ENCODE measurements around the gene C9orf72. TPM values are rescaled to one million over a fixed set of nuclear protein-coding genes. Genes with fewer than 3 reads are reported as not detected.

The C9orf72 gene
- total and polyA plus RNA-seq, 9 donors = 13.4 to 100 (median 23.8) TPM

GRCh38 chr9:27549196-27549755 is 24.0 kb downstream of the C9orf72 start:
- 29 to 42% (median 32%) methylated on average over 4 of the region's 4 CpGs for WGBS, 3 donors
- H3K4me1 ChIP-seq (ENCODE audit: insufficient read depth) = peaks cover 2% of the 10 kb centered on the region
- no peaks in the 10 kb centered on the region for H3K27me3 ChIP-seq
- H3K9me3 ChIP-seq = no peaks in the 10 kb centered on the region
- no peaks in the 10 kb centered on the region for H3K36me3 ChIP-seq
- H3K27ac ChIP-seq = peak overlapping the region in 1 of 2 donors; percentile 36
- no peak for DNase-seq
- intact Hi-C loops (cut with DNase I) = loop anchor here in 2 of 4 donors (2.0 to 5.0 kb wide), 2 partner anchors 216 to 217 kb away; no protein-coding TSS in a partner anchor
- TF ChIP-seq EP300 (IDR thresholded peaks at IDR 0.05) = no peak
- no peak for TF ChIP-seq POLR2A (IDR thresholded peaks at IDR 0.05)
- TF ChIP-seq CTCF (IDR thresholded peaks at IDR 0.05) = no peak
- no peak overlapping the region for H3K4me3 ChIP-seq

GRCh38 chr9:27548055-27548741 is 25.1 kb downstream of the C9orf72 start:
- H3K36me3 ChIP-seq = no peaks in the 10 kb centered on the region
- H3K27ac ChIP-seq = peak overlapping the region in 1 of 2 donors; percentile 36
- no peaks in the 10 kb centered on the region for H3K9me3 ChIP-seq
- H3K4me1 ChIP-seq (ENCODE audit: insufficient read depth) = peaks cover 2% of the 10 kb centered on the region
- no peak overlapping the region for H3K4me3 ChIP-seq
- 9 to 15% (median 10%) methylated on average over 10 of the region's 10 CpGs for WGBS, 3 donors
- H3K27me3 ChIP-seq = no peaks in the 10 kb centered on the region
- DNase-seq = no peak
- peak in 2 of 3 donors; percentile 52 to 68 for TF ChIP-seq CTCF (IDR thresholded peaks at IDR 0.05)
- TF ChIP-seq EP300 (IDR thresholded peaks at IDR 0.05) = no peak
- intact Hi-C loops (cut with DNase I) = loop anchor here in 2 of 4 donors (2.0 to 5.0 kb wide), 2 partner anchors 215 to 216 kb away; no protein-coding TSS in a partner anchor

GRCh38 chr9:27545471-27545870 is 27.8 kb downstream of the C9orf72 start:
- DNase-seq = no peak
- no peaks in the 10 kb centered on the region for H3K27me3 ChIP-seq
- H3K4me3 ChIP-seq = no peak overlapping the region
- H3K9me3 ChIP-seq = no peaks in the 10 kb centered on the region
- 86 to 93% (median 88%) methylated on average over 3 of the region's 3 CpGs for WGBS, 3 donors
- H3K27ac ChIP-seq = no peak overlapping the region
- peaks cover 8% of the 10 kb centered on the region for H3K4me1 ChIP-seq (ENCODE audit: insufficient read depth)
- H3K36me3 ChIP-seq = no peaks in the 10 kb centered on the region
- intact Hi-C loops (cut with DNase I) = loop anchor here in 1 of 4 donors (5.0 kb wide), 1 partner anchor 213 kb away; no protein-coding TSS in a partner anchor
- TF ChIP-seq EP300 (IDR thresholded peaks at IDR 0.05) (no peak), CTCF (IDR thresholded peaks at IDR 0.05) (no peak), POLR2A (IDR thresholded peaks at IDR 0.05) (no peak)

- H3K27ac ChIP-seq = no peak overlapping the region
- H3K27me3 ChIP-seq = no peaks in the 10 kb centered on the region
- DNase-seq = no peak
- WGBS, 3 donors = 40 to 80% (median 45%) methylated on average over 2 of the region's 2 CpGs
- no peaks in the 10 kb centered on the region for H3K9me3 ChIP-seq
- intact Hi-C loops (cut with DNase I) = no loop called here
- TF ChIP-seq EP300 (IDR thresholded peaks at IDR 0.05) = no peak
- TF ChIP-seq CTCF (IDR thresholded peaks at IDR 0.05) = no peak
- no peak for TF ChIP-seq POLR2A (IDR thresholded peaks at IDR 0.05)
- H3K4me1 ChIP-seq (ENCODE audit: insufficient read depth) = peaks cover 13% of the 10 kb centered on the region
- H3K36me3 ChIP-seq = no peaks in the 10 kb centered on the region
- H3K4me3 ChIP-seq = no peak overlapping the region
These were observed 30.8 kb downstream of the C9orf72 start for GRCh38 chr9:27542508-27542907.
